Measurements from ENCODE around the gene BDNF. TPM values are rescaled to one million over a fixed set of nuclear protein-coding genes. Genes with fewer than 3 reads are reported as not detected.

Gene BDNF
- total RNA-seq, 2 experiments from 2014 or later, result not detected

DNA sequence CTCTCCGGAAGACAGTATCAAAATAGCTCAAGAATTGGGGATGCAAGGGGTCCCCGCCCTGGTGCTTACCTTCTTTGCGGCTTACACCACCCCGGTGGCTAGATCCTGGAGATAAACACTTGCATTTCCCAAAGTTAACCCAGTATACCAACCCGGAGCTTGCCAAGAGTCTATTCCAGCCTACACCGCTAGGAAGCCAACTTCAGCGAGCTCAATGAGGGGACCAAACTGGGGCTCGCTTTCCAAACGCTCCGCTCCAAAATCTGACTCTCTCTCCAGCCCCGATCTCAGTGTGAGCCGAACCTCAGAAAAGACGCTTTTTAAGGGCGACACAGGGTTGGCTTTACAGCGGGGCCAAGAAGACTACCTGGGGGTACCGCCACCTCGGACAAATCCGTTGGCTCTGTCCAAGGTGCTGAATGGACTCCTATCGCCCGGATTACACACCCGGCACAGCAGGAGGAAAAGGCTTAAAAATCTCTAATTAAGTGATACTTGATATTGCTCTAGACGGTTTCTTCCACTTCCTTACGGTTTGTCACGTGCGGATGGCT is 20.1 kb upstream of the BDNF start:
- BruUV-seq (replicated peaks), result no TSS peak
- DNase-seq (ENCODE audit: low spot score), result no peak
- H3K4me3 ChIP-seq (ENCODE audit: low read depth, low read length, poor library complexity, severe bottlenecking), result no peak overlapping the region

DNA sequence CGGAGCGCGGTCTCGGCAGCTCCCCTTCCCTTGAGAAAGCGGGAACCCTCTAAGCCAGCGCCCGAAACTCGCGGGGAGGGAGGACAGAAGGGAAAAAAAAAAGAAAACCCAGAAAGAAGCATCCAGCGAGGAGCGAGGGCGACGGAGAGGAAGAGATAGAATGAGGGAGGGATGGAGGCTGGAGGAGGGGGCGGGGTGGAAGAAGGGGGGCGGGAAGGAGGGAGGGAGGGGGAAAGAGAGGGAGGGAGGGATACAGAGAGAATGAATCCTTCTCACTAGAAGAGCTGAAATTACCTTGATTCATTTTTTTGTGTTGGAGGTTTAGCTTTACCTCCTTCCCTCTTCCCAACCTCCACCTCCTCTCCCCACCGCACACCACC is 19.3 kb upstream of the BDNF start:
- no TSS peak for BruUV-seq (replicated peaks)
- no peaks in the 10 kb centered on the region for H3K36me3 ChIP-seq (ENCODE audit: insufficient read depth, low read length)
- POLR2A ChIA-PET, result no interaction called here
- no peaks in the 10 kb centered on the region for H3K79me2 ChIP-seq (ENCODE audit: insufficient read depth, low read depth, low read length)
- no peaks in the 10 kb centered on the region for H4K20me1 ChIP-seq (ENCODE audit: insufficient read depth, low read length)
- H3K9me2 ChIP-seq (ENCODE audit: insufficient read depth, low read length), result no peaks in the 10 kb centered on the region
- CTCF ChIA-PET (ENCODE audit: unreplicated experiment), result no interaction called here
- DNase-seq (ENCODE audit: low spot score), result no peak
- H2AFZ ChIP-seq (ENCODE audit: low read length), result no peak overlapping the region
- TF ChIP-seq EZH2phosphoT487 (IDR thresholded peaks at IDR 0.05; ENCODE audit: borderline replicate concordance, low read depth, low read length), result no peak
- no peak for TF ChIP-seq CTCF (conservative IDR thresholded peaks at IDR 0.05; ENCODE audit: low read length)
- intact Hi-C loops (cut with micrococcal nuclease; ENCODE audit: unreplicated experiment), result no loop called here
- no peaks in the 10 kb centered on the region for H3K4me1 ChIP-seq (ENCODE audit: insufficient read depth, low read length, poor library complexity, severe bottlenecking)
- no peaks in the 10 kb centered on the region for H3K9me3 ChIP-seq (ENCODE audit: low read length)
- no peak overlapping the region for H3K4me3 ChIP-seq (ENCODE audit: low read depth, low read length, poor library complexity, severe bottlenecking)
- no peak overlapping the region for H3K4me2 ChIP-seq (ENCODE audit: low read length)
- no peak overlapping the region for H3K27ac ChIP-seq (ENCODE audit: low read depth, low read length, poor library complexity, severe bottlenecking)

More for the DNA sequence above, 20.1 kb upstream of the BDNF start:
- H3K9me3 ChIP-seq (ENCODE audit: low read length), result no peaks in the 10 kb centered on the region
- H3K36me3 ChIP-seq (ENCODE audit: insufficient read depth, low read length), result no peaks in the 10 kb centered on the region
- no peaks in the 10 kb centered on the region for H4K20me1 ChIP-seq (ENCODE audit: insufficient read depth, low read length)
- intact Hi-C loops (cut with micrococcal nuclease; ENCODE audit: unreplicated experiment), result no loop called here
- H3K27ac ChIP-seq (ENCODE audit: low read depth, low read length, poor library complexity, severe bottlenecking), result no peak overlapping the region
- H3K4me1 ChIP-seq (ENCODE audit: insufficient read depth, low read length, poor library complexity, severe bottlenecking), result no peaks in the 10 kb centered on the region
- H3K4me2 ChIP-seq (ENCODE audit: low read length), result no peak overlapping the region
- CTCF ChIA-PET (ENCODE audit: unreplicated experiment), result no interaction called here
- POLR2A ChIA-PET, result no interaction called here
- H3K9me2 ChIP-seq (ENCODE audit: insufficient read depth, low read length), result no peaks in the 10 kb centered on the region
- H3K79me2 ChIP-seq (ENCODE audit: insufficient read depth, low read depth, low read length), result no peaks in the 10 kb centered on the region
- no peak overlapping the region for H2AFZ ChIP-seq (ENCODE audit: low read length)
- no peak for TF ChIP-seq EZH2phosphoT487 (IDR thresholded peaks at IDR 0.05; ENCODE audit: borderline replicate concordance, low read depth, low read length)
- TF ChIP-seq CTCF (conservative IDR thresholded peaks at IDR 0.05; ENCODE audit: low read length), result no peak

DNA sequence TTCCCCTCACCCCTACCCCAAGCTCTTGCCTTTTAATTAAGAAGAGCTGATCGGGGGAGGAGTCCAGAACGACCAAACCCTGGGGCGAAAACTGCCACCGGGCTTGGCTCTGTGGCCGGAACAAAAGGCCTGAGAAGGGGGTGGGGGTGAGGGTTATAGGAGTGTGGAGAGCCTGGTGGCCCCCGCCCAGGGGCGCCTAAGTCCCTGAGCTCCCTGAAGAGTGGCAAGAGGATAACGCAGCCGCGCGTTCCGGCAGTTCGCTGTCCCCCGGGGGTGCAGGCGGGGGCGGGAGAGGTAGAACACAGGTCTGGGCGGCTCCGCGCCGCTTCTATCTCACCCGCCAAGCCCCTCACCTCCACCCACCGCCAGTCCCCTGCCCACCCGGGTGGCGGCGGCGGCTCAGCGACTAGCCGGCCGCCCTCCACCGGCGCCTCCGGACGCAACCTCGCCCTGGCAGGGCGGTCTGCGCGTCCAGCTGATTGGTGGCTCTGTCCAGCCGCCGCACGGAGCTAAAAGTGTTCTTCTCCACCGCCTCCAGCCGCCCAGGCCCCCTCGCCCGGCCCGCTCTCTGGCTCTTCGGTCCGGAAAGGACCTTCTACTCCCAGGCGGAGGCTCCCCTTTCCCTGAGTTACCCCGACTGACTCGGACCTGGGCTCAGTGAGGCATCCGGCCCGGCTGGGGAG is 18.7 kb upstream of the BDNF start:
- Histone ChIP-seq H3K9me2 (ENCODE audit: insufficient read depth, low read length) (no peaks in the 10 kb centered on the region), H4K20me1 (ENCODE audit: insufficient read depth, low read length) (no peaks in the 10 kb centered on the region), H3K4me1 (ENCODE audit: insufficient read depth, low read length, poor library complexity, severe bottlenecking) (no peaks in the 10 kb centered on the region), H3K9me3 (ENCODE audit: low read length) (no peaks in the 10 kb centered on the region), H3K27ac (ENCODE audit: low read depth, low read length, poor library complexity, severe bottlenecking) (no peak overlapping the region), H3K79me2 (ENCODE audit: insufficient read depth, low read depth, low read length) (no peaks in the 10 kb centered on the region), H3K36me3 (ENCODE audit: insufficient read depth, low read length) (no peaks in the 10 kb centered on the region), H3K4me2 (ENCODE audit: low read length) (no peak overlapping the region), H3K4me3 (ENCODE audit: low read depth, low read length, poor library complexity, severe bottlenecking) (no peak overlapping the region), H2AFZ (ENCODE audit: low read length) (no peak overlapping the region)
- DNase-seq (ENCODE audit: low spot score), result no peak
- ChIA-PET POLR2A (no interaction called here), CTCF (ENCODE audit: unreplicated experiment) (no interaction called here)
- no TSS peak for BruUV-seq (replicated peaks)
- intact Hi-C loops (cut with micrococcal nuclease; ENCODE audit: unreplicated experiment), result no loop called here
- TF ChIP-seq EZH2phosphoT487 (IDR thresholded peaks at IDR 0.05; ENCODE audit: borderline replicate concordance, low read depth, low read length), result no peak
- no peak for TF ChIP-seq CTCF (conservative IDR thresholded peaks at IDR 0.05; ENCODE audit: low read length)

Measured in OCI-LY7 (cell line).